ENCODE data around the gene PMM1.
"Not testable (repeated sequence)": the region's sequence is repeated elsewhere in the genome, so short reads cannot be mapped to it uniquely, and the experiment has no call there.

PMM1 gene

GRCh38 chr22:41589391-41590241, at the start of gene PMM1:
TSS of gene PMM1 (minus strand) at chr22:41589840. CDS start at chr22:41589805, 35 bp downstream.
- DNase-seq (ENCODE audit: extremely low read depth in 1 of 2, low read depth in 1 of 2): peak; percentile 100

DNA sequence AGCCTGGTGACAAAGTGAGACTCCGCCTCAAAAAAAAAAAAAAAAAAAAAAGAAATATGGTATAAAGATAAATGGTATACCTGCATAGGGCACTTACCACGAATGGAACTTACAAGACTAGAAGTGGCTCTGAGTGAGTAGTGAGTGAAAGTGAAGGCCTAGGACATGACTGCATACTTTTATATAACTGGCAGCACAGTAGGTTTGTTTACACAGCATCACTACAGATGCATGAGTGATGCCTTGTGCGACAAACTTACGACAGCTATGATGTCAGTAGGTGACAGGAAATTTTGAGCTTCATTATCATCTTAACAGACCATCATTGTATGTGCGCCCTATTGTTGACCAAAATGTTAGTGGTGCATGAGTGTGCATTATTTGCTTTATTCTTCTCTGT, 49.1 kb upstream of the PMM1 start:
- no peak for DNase-seq (ENCODE audit: extremely low read depth in 1 of 2, low read depth in 1 of 2)

- no peak for DNase-seq (ENCODE audit: extremely low read depth in 1 of 2, low read depth in 1 of 2)
Observed at GRCh38 chr22:41638124-41638523, 48.5 kb upstream of the PMM1 start.

- not testable (repeated sequence) for DNase-seq (ENCODE audit: extremely low read depth in 1 of 2, low read depth in 1 of 2)
Observed at GRCh38 chr22:41637623-41638022, 48.0 kb upstream of the PMM1 start.

- DNase-seq (ENCODE audit: extremely low read depth in 1 of 2, low read depth in 1 of 2): no peak
Observed at GRCh38 chr22:41636467-41636866, 46.8 kb upstream of the PMM1 start.

GRCh38 chr22:41634610-41635009, 45.0 kb upstream of the PMM1 start:
- not testable (repeated sequence) for DNase-seq (ENCODE audit: extremely low read depth in 1 of 2, low read depth in 1 of 2)

DNA sequence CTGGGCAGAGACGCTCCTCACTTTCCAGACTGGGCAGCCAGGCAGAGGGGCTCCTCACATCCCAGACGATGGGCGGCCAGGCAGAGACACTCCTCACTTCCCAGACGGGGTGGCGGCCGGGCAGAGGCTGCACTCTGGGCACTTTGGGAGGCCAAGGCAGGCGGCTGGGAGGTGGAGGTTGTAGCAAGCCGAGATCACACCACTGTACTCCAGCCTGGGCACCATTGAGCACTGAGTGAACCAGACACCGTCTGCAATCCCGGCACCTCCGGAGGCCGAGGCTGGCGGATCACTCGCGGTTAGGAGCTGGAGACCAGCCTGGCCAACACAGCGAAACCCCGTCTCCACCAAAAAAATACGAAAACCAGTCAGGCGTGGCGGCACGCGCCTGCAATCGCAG, 42.0 kb upstream of the PMM1 start:
- not testable (repeated sequence) for DNase-seq (ENCODE audit: extremely low read depth in 1 of 2, low read depth in 1 of 2)

DNA sequence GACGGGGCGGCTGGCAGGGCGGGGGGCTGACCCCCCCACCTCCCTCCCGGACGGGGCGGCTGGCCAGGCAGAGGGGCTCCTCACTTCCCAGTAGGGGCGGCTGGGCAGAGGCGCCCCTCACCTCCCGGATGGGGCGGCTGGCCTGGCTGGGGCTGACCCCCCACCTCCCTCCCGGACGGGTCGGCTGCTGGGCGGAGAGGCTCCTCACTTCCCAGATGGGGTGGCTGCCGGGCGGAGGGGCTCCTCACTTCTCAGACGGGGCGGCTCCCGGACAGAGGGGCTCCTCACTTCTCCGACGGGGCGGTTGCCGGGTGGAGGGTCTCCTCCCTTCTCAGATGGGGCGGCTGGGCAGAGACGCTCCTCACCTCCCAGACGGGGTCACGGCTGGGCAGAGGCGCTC, 41.5 kb upstream of the PMM1 start:
- DNase-seq (ENCODE audit: extremely low read depth in 1 of 2, low read depth in 1 of 2): not testable (repeated sequence)

DNA sequence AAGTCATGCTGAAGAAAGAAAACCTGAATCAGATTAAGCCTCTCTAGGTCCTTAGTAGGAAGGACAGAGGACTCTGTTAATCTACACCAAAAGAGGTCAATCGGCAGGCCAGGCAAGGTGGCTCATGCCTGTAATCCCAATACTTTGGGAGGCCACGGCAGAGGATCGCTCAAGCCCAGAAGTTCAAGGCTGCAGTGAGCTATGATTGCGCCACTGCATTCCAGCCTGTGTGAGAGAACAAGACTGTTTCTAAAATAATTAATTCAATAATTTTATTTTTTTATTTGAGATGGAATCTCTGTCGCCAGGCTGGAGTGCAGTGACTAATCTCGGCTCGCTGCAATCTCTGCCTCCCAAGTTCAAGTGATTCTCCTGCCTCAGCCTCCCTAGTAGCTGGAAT, 35.9 kb upstream of the PMM1 start:
- no peak for DNase-seq (ENCODE audit: extremely low read depth in 1 of 2, low read depth in 1 of 2)

- no peak for DNase-seq (ENCODE audit: extremely low read depth in 1 of 2, low read depth in 1 of 2)
Observed at GRCh38 chr22:41621911-41622179, 32.2 kb upstream of the PMM1 start.

GRCh38 chr22:41621099-41621910, 31.7 kb upstream of the PMM1 start, which contains the start of gene XRCC6:
TSS of gene XRCC6 (plus strand) at chr22:41621295. CDS start at chr22:41622005, 710 bp downstream.
- DNase-seq (ENCODE audit: extremely low read depth in 1 of 2, low read depth in 1 of 2): peak; percentile 99 to 100

- DNase-seq (ENCODE audit: extremely low read depth in 1 of 2, low read depth in 1 of 2): no peak
Observed at GRCh38 chr22:41620589-41621098, 31.0 kb upstream of the PMM1 start, which contains the start of gene DESI1. TSS of gene DESI1 (minus strand) at chr22:41621043. CDS start at chr22:41620839, 204 bp downstream.

DNA sequence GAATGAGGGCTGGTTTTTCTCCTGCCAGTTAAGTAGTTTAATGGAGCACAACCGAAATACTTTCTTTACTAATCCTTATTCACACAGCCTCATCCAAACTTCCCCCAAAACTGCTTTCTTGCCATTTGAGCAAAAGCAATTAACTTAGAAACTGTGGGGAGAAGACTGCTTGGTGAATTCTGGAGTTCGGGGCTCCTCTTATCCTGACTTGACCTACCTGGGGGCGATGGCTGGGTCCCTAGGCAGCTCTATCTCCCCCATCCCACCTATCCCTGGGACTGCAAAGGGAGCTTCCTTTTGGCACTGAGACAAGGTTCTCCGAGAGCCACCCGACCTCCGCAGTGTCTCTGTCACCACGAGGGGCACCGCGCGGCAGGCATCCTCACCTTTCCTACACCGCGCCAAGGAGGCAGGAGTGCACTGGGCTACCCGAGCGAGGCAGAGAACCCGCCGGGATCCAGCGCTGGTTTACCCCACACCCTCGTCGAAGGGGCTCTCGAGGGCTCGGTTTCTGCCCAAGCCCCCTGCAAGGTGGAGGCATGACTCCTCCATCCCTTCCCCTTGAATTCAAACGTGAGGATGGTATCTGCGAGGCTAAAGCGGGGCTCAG, 30.4 kb upstream of the PMM1 start:
- peak in 1 of 2 donors; percentile 13 for DNase-seq (ENCODE audit: extremely low read depth in 1 of 2, low read depth in 1 of 2)

DNA sequence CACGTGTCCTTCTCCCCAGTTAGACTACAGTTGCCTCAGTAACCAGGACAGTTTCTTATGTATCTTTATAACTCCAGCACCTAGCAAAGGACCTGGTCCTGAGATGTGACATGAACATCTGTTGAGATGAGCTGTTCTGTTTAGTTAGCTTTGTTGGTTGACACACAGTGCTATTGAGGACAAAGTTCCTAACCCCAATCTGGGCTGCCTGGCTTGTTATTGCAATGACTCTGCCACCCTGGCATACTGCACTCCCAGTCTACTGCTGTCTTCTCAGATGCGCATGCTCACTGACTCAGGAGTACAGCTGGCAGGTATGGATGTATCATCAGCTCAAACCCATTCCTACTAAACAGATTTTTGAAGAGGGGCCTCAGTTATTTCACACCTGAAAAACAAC, 23.8 kb upstream of the PMM1 start:
- no peak for DNase-seq (ENCODE audit: extremely low read depth in 1 of 2, low read depth in 1 of 2)

GRCh38 chr22:41612603-41613306, 23.1 kb upstream of the PMM1 start:
- no peak for DNase-seq (ENCODE audit: extremely low read depth in 1 of 2, low read depth in 1 of 2)

- DNase-seq (ENCODE audit: extremely low read depth in 1 of 2, low read depth in 1 of 2): no peak
Observed at GRCh38 chr22:41608386-41608785, 18.7 kb upstream of the PMM1 start.

DNA sequence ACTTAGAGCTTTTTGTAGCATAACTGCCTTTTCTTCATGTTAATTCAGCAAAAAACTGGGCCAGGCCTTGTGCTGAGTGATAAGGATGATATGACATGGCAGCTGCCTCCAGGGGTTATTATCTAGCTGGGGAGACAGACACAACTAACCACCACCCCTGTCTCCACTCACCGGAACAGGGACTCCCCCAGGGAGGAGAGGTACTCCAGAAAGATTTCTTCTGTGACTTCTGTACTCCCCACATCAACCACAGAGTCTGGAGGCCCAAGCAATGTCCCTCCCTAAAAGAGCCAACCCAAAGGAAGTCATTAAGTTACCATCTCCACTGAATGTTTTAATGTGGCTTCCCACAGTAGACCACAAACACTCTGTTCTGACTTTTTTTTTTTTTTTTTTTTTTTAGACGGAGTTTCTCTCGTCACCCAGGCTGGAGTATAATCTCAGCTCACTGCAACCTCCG, 14.3 kb upstream of the PMM1 start:
- DNase-seq (ENCODE audit: extremely low read depth in 1 of 2, low read depth in 1 of 2): peak; percentile 49 to 75

- DNase-seq (ENCODE audit: extremely low read depth in 1 of 2, low read depth in 1 of 2): no peak
Observed at GRCh38 chr22:41600976-41601375, 11.3 kb upstream of the PMM1 start.

DNA sequence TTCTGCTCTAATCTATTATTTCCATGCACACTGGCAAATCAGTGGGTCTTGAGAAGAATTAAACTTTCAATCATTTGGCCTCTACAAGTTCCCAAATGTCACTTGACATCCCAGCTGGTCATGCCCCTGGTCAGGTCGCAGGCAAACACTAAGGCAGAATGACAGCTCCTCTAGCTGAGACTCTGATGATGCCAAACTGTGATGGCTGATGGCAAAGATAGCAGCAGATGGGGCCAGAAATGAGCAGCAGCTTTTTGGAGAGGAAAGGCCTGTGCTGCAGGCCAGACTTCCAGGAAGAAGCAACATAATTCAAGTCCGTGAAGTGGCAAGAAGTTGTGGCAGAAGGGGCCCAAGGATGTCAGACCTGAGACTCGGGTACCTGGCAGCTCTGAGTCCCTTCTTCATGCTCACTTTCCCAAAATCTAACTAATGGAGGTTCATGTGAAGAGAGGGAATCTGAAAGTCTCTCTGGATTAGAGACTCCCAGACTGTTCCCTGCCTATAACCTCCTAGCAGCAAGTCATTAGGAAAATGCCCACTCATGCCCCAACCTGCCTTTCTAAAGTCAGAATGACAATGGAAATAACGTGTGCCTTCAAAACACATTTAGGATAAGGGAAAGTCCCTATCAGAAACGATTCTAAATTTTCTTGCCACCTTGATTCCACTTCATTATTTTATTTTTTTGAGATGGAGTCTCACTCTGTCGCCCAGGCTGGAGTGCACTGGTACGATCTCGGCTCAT, 9.4 kb upstream of the PMM1 start:
- DNase-seq (ENCODE audit: extremely low read depth in 1 of 2, low read depth in 1 of 2): no peak

GRCh38 chr22:41598081-41598480, 8.4 kb upstream of the PMM1 start:
- DNase-seq (ENCODE audit: extremely low read depth in 1 of 2, low read depth in 1 of 2): no peak
